Mammary epithelial cell (primary cell): Measurements from ENCODE around the gene NFAT5.

Experiments
- CTCF ChIP-seq, 2 donors: IDR thresholded peaks in 1 of 2; conservative IDR thresholded peaks in 1 of 2; 2 replicates each; pipeline ENCODE4 v1.5.1; 2011 to 2012; ENCODE audit warnings: inconsistent platforms in 2 of 2, low read length in 2 of 2, mild to moderate bottlenecking in 2 of 2, control low read depth in 1 of 2, low read depth in 1 of 2; ENCODE audit not compliant: insufficient read depth in 1 of 2; ENCODE audit errors: extremely low read depth in 1 of 2
- EZH2 ChIP-seq: IDR thresholded peaks from 2 replicates; pipeline ENCODE4 v1.6.1; 2012; ENCODE audit warnings: low read length, inconsistent platforms, borderline replicate concordance

- no peak for TF ChIP-seq CTCF (conservative IDR thresholded peaks at IDR 0.05 in 1 of 2, IDR thresholded peaks at IDR 0.05 in 1 of 2; ENCODE audit: extremely low read depth in 1 of 2, insufficient read depth in 1 of 2, low read depth in 1 of 2, low read length in 2 of 2)
- TF ChIP-seq EZH2 = no peak
Measured at GRCh38 chr16:69691980-69692911, 126.5 kb downstream of the NFAT5 start.
